ENCODE data around the gene OSER1. TPM values are rescaled to one million over a fixed set of nuclear protein-coding genes. Genes with fewer than 3 reads are reported as not detected.

OSER1 gene
- polyA plus RNA-seq, 1 donor from 2014 or later, result 43.9 TPM

- Histone ChIP-seq H3K4me3 (ENCODE audit: low read length) (no peak overlapping the region), H3K9ac (ENCODE audit: low read length) (no peak overlapping the region), H3K79me2 (replicated peaks; ENCODE audit: insufficient read depth, low read length) (no peaks in the 10 kb centered on the region), H4K20me1 (ENCODE audit: insufficient read depth) (no peaks in the 10 kb centered on the region), H3F3A (ENCODE audit: insufficient read depth, low read length, poor library complexity, severe bottlenecking) (no peaks in the 10 kb centered on the region), H3K27ac (ENCODE audit: low read length) (no peak overlapping the region), H3K4me2 (ENCODE audit: low read length) (no peak overlapping the region), H3K36me3 (ENCODE audit: insufficient read depth, low read length) (no peaks in the 10 kb centered on the region), H2AFZ (ENCODE audit: low read depth, low read length) (no peak overlapping the region), H3K9me2 (ENCODE audit: insufficient read depth, low read length) (no peaks in the 10 kb centered on the region), H3K9me3 (ENCODE audit: low read length) (no peaks in the 10 kb centered on the region), H3K27me3 (ENCODE audit: insufficient read depth, low read depth, low read length) (peaks cover 10% of the 10 kb centered on the region)
- no peak for TF ChIP-seq SMC3 (conservative IDR thresholded peaks at IDR 0.05; ENCODE audit: poor library complexity)
- no peak for TF ChIP-seq CTCF (IDR thresholded peaks at IDR 0.05; ENCODE audit: poor library complexity, severe bottlenecking)
- no peak for TF ChIP-seq EZH2 (IDR thresholded peaks at IDR 0.05; ENCODE audit: borderline replicate concordance, insufficient read depth, low read length, poor library complexity, severe bottlenecking)
- TF ChIP-seq MXI1 (conservative IDR thresholded peaks at IDR 0.05; ENCODE audit: poor library complexity, severe bottlenecking), result no peak
- no peak for TF ChIP-seq TAF1 (IDR thresholded peaks at IDR 0.05; ENCODE audit: low read depth)
- TF ChIP-seq POLR2AphosphoS5 (IDR thresholded peaks at IDR 0.05), result no peak
- TF ChIP-seq EP300 (conservative IDR thresholded peaks at IDR 0.05; ENCODE audit: poor library complexity, severe bottlenecking), result no peak
Measured at GRCh38 chr20:44187772-44188709, 22.5 kb downstream of the OSER1 start.

- H3K4me3 ChIP-seq (ENCODE audit: low read length), result peak within 1 kb of the TSS; percentile 46
- no peaks in the 10 kb centered on the region for H4K20me1 ChIP-seq (ENCODE audit: insufficient read depth)
- peaks cover 10% of the 10 kb centered on the region for H3K27me3 ChIP-seq (ENCODE audit: insufficient read depth, low read depth, low read length)
- no peak within 1 kb of the TSS for H3K4me2 ChIP-seq (ENCODE audit: low read length)
- H3K27ac ChIP-seq (ENCODE audit: low read length), result no peak within 1 kb of the TSS
- H2AFZ ChIP-seq (ENCODE audit: low read depth, low read length), result no peak within 1 kb of the TSS
- no peak within 1 kb of the TSS for H3K9ac ChIP-seq (ENCODE audit: low read length)
- H3K9me2 ChIP-seq (ENCODE audit: insufficient read depth, low read length), result no peaks in the 10 kb centered on the region
- no peaks in the 10 kb centered on the region for H3K79me2 ChIP-seq (replicated peaks; ENCODE audit: insufficient read depth, low read length)
- H3F3A ChIP-seq (ENCODE audit: insufficient read depth, low read length, poor library complexity, severe bottlenecking), result no peaks in the 10 kb centered on the region
- no peaks in the 10 kb centered on the region for H3K9me3 ChIP-seq (ENCODE audit: low read length)
- TF ChIP-seq EZH2 (IDR thresholded peaks at IDR 0.05; ENCODE audit: borderline replicate concordance, insufficient read depth, low read length, poor library complexity, severe bottlenecking) (no peak), SMC3 (conservative IDR thresholded peaks at IDR 0.05; ENCODE audit: poor library complexity) (no peak), TAF1 (IDR thresholded peaks at IDR 0.05; ENCODE audit: low read depth) (no peak), REST (IDR thresholded peaks at IDR 0.05; ENCODE audit: borderline replicate concordance) (no peak), MXI1 (conservative IDR thresholded peaks at IDR 0.05; ENCODE audit: poor library complexity, severe bottlenecking) (no peak), RAD21 (conservative IDR thresholded peaks at IDR 0.05) (no peak), POLR2AphosphoS5 (IDR thresholded peaks at IDR 0.05) (no peak), EP300 (conservative IDR thresholded peaks at IDR 0.05; ENCODE audit: poor library complexity, severe bottlenecking) (no peak), CTCF (IDR thresholded peaks at IDR 0.05; ENCODE audit: poor library complexity, severe bottlenecking) (no peak)
- H3K36me3 ChIP-seq (ENCODE audit: insufficient read depth, low read length), result no peaks in the 10 kb centered on the region
Measured at GRCh38 chr20:44187054-44187771, 23.4 kb downstream of the OSER1 start, which contains the start of gene JPH2. TSS of gene JPH2 (minus strand) at chr20:44187188. CDS start at chr20:44186705, 483 bp downstream.

Data from neural cell (in vitro differentiated cells).